Stimulated activated CD8-positive, alpha-beta memory T cell treated with anti-CD3 and anti-CD28 coated beads, Interleukin-4, amount 100 ng/mL, for 1 hour (primary cell): Measurements from ENCODE around the gene ATOH7.
"Not testable (repeated sequence)": the region's sequence is repeated elsewhere in the genome, so short reads cannot be mapped to it uniquely, and the experiment has no call there.

ENCODE experiments used
- DNase-seq, 2 donors: peaks; one replicate each; pipeline ENCODE4 v3.0.0-alpha.2; 2020; ENCODE audit warnings: low read depth in 2 of 2, low spot score in 1 of 2

ATOH7 gene

DNA sequence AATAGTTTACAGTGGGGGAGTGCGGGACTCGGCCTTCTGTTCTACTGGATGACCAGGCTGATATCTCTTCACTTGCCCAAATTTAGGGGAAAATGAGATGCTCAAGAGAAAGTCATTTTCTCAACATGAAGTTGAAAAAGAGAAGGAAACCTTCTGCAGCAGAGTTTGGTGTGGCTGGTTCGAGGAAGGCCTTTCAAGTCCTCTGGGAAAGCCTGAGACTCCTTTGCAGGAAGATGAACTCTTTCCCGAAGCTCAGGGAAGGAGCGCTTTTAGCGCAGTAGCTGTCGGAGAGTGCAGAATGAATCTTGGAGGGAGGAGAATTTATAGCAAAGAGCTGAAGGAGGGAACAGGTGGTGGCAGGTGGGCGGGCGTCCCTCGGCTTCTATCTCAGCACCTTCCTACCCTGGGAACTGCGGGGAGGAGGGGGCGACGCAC lies at the start of gene ATOH7:
TSS of gene ATOH7 (minus strand) at position 297 of the 435 bp plus-strand sequence. CDS start 436 bp downstream, outside the sequence.
- no peak for DNase-seq

DNA sequence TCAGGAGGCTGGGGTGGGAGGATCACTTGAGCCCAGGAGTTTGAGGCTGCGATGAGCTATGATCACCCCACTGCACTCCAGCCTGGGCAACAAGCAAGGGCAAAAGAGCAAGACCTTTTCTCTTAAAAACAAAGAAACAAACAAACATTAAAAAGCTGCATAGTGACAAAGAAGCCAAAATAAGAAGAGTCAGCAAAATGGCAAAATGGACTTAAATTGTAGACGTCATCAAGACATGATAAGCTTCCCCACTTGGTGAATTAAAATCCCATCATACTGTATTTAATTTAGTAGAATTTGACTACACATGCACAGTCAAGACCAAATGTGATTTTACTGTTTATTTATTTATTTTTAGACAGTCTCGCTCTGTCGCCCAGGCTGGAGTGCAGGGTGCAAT lies 48.8 kb upstream of the ATOH7 start:
- no peak for DNase-seq

DNA sequence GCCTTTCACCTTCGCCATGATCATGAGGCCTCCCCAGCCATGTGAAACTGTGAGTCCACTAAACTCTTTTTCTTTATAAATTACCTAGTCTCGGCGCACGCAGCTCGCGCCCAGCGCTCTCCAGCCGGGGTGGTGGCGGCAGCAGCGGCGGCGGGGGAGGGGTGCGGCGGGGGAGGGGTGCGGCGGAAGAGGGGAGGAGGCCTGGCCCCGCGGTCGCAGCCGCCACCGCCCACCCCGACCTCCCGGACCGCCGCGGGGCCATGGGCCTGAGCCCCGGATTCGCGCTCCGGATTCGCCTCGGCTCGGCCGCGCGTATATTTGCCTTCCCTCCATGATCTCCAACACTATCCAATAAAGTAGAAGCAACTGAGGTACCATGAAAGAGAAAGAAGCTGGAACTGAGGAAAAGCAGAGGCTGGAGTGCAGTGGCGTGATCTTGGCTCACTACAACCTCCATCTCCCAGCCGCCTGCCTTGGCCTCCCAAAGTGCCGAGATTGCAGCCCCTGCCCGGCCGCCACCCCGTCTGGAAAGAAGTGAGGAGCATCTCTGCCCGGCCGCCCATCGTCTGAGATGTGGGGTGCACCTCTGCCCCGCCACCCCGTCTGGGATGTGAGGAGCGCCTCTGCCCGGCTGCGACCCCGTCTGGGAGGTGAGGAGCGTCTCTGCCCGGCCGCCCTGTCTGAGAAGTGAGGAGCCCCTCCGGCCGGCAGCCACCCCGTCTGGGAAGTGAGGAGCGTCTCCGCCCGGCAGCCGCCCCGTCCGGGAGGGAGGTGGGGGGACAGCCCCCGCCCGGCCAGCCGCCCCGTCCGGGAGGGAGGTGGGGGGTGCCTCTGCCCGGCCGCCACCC lies 47.2 kb upstream of the ATOH7 start:
- not testable (repeated sequence) for DNase-seq

- DNase-seq: not testable (repeated sequence)
These were observed 45.9 kb upstream of the ATOH7 start for GRCh38 chr10:68277814-68278213.

- DNase-seq: no peak
These were observed 44.3 kb upstream of the ATOH7 start for GRCh38 chr10:68276224-68276623.

DNA sequence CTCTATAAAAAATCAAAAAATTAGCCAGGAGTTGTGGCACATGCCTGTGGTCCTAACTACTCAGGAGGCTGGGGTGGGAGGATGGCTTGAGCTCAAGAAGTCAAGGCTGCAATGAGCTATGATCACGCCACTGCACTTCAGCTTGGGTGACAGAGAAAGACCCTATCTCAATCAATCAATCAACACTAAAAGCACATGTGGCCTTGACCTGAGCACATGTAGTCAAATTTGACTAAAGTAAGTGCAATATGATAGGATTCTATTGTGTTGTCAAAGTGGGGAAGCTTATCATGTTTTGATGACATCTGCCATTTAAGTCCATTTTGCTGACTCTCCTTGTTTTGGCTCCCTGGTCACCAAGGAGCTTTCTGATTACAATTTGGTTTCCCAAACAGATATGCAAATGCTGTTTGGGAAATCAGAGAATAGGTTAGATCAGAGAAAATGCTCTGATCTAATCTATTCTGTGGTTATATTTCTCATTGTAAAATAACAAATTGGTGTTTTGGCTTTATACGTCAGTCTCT lies 43.8 kb upstream of the ATOH7 start:
- no peak for DNase-seq

- DNase-seq: no peak
These were observed 40.9 kb upstream of the ATOH7 start for GRCh38 chr10:68272833-68273232.

DNA sequence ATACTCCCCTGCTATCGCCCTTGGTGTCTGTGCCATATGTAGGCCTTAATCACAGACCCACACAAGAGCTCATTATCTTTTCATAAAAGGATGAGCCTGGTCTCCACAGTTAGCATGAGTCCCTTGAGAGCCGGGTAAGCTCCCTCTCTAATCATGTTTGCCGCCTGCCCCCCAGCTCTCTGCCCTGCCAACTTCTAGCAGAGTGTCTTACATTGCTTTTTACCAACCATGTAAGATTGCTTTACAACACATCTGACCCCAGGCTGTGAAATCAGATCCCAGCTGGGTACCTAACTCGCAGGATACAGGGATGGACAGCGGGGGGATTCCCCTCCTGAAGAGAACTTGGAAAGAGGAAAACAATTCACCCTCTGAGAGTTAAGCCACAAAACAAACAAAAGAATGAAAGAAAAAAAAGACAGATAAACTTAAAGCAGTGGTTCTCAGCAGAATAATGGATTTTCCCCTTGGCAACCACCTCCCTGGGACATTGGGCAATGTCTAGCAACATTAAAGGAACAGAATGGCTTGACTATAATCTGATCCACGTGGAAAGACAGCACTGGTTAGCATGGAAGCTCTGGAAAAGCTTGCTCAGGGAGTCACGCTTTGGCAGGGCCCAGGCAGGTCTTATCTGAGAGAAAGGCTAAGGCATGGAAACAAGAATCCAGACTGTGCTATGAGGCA lies 39.4 kb upstream of the ATOH7 start:
- no peak for DNase-seq

DNA sequence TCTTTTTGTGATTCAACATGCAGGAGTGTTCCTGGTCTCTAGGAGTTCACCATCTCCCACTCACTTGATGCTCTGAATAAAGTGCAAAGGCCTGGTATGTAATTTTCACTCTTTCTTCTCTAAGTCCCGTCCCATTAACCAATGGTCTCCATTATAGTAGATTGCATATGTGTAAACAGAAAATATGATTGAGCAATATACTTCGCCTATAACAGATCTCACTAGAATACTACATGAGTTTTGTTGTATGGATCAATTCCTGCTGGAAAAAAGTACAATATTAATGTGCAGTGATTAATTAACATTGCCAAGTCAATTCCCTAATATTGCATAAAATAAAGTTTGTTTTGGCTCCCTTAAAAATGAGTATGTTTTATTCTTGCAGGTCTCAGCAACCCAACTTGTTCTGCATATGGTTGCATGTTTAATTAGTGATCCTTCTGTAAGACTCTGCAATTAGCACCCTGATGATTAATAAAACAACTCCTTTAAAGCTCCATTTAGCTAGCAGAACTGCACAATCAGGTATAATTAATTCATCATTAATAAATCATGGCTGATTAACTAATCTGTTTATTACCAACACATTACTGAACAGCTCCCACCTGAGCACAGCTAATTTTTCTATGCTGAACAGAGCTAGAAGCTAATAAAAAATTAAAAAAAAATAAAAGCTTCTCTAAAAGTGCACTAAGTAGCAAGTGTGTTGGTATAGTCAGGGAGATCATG lies 37.8 kb upstream of the ATOH7 start:
- no peak for DNase-seq

GRCh38 chr10:68261132-68261856 lies 29.4 kb upstream of the ATOH7 start:
- DNase-seq: no peak

DNA sequence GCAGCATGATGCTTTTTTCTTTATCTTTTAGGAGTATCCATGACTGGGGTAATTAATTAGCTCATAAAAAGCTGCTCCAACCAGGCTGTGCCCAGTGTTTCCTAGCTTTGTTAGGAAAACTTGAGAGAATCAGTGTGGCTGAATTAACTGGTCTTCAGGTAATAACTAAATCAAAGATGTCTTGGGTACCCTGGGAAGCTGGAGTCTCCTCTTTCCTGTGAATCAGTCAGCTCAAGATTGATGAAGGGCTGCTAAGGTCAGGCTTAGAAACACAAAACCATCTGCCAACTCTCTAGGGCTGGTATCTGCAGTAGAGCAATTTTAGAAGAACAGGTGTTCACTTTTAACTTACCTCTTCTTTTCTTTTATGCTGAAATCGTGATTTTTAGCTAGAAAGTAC lies 21.4 kb upstream of the ATOH7 start:
- no peak for DNase-seq

GRCh38 chr10:68251625-68252495 lies 19.9 kb upstream of the ATOH7 start:
- no peak for DNase-seq

DNA sequence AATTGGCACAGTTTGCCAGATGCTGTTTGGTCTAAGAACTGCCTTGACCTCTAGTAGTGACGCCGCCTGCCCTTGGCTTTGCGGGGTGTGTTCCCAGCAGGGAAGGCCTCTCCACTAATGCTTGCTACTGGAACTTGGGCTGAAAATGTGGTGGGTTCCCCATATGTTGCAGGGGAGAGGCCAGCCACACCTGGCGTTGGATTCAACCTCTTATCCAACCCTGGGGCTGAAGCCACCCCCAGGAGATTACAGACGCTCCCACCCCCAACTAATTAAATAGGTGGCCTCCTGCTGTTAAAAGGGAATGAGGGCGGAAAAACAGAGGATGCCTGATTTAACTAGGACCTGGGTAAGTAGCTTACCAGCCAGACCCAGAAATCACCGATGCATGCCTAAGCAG lies 19.2 kb upstream of the ATOH7 start:
- DNase-seq: no peak

DNA sequence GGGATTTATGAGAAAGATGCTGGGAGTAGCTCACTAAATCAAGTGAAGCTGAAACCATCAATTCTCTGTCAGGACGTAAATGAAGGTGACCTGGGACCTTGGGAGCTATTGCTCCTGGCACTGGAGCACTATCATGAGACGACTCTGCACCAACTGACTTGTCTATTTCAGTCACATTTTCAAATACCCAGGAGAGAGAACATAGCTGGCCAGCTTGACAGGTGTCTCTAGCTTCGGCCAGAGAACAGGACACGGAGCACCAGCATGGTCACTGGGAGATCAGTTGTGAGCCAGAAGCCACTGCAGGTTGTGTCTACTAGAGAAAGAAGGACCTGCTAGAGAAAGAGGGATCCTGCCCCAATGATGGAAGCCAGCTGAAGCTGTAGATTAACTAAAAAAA lies 17.4 kb upstream of the ATOH7 start:
- no peak for DNase-seq

- no peak for DNase-seq
These were observed 16.0 kb upstream of the ATOH7 start for GRCh38 chr10:68247931-68248330.

DNA sequence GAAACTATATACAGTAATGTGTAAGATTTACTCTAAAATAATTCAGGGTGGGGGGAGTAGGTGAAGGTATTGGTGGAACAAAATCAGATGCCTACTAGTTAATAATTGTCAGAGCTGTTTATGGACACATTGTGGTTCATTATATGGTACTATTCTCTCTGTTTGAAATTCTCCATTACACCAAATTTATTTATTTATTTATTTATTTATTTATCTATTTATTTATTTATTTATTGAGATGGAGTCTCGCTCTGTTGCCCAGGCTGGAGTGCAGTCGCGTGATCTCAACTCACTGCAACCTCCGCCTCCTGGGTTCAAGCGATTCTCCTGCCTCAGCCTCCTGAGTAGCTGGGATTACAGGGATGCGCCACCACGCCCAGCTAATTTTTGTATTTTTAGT lies 14.5 kb upstream of the ATOH7 start:
- not testable (repeated sequence) for DNase-seq

GRCh38 chr10:68242051-68242450 lies 10.1 kb upstream of the ATOH7 start:
- DNase-seq: no peak

DNA sequence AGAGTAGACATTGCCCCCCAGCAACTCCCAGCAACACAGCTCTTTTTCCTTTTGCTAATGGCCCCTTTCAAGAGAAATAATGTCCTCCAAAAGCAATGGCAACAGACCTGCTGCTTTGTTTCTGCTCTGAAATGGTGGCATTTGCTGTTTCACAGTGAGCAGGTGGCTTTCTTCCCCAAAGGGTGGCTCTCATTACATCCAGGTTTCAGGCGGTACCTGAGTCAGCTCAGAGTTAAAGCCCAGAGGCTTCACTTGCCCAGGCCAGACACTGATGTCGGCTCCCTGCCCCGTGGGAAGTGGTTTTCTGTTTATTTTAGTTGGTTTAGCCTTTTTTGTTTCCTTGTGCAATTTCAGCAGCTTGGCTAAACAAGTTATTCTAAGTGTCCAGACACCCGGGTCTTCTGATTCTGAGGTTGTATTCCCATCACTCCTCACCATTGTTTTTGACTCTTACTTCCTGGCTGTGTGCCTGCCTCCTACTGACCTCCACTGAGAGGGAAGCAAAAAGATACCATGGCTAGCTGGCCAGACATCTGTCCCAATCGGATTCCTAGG lies 7.8 kb upstream of the ATOH7 start:
- DNase-seq: no peak

DNA sequence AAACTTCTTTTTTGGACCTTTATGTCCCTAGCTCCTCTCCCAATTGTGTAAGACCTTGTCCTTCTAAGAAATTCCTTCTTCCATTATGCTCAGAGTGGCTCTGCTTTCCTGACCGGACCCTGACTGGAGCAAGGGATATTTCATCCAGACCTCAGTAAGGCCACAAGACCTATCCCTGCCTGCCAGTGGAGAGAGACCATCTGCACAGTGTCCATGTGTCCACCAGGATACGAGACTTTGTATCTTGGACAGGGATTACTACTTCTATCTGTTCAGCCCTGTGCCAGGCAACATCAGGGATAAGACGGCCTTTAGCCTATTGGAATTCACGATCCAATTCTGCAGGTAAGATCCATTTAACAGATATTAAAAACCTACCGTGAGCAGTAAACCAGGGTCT lies 7.2 kb upstream of the ATOH7 start:
- DNase-seq: no peak

DNA sequence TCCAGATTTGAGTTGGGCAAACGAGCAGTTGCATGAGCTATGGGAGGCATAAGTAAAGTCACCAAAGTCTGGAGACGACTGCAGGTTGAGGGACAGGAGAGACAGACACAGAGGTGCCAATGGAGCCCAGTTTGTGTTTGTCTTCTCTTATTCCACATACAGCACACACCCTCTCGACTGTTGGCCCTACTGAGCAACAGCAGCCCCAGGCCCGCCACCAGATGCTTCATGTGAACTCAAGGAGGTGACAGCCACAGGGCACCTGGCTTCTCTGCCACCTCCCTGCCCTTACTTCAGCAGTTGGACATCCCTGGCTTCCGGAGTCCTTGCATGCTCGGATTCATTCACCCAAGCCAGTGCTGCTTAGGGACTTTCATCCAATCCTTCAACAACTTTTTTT lies 6.5 kb upstream of the ATOH7 start:
- no peak for DNase-seq
